H1 (cell line): Measurements from ENCODE around the gene MFNG. TPM values are rescaled to one million over a fixed set of nuclear protein-coding genes. Genes with fewer than 3 reads are reported as not detected.

Source experiments
- CTCF ChIA-PET: fragments of 300-600 bp; sonication (Branson Sonifier 250); formaldehyde crosslinking; loops from one replicate; lab custom pipeline; 2021; ENCODE audit not compliant: partially characterized antibody; lab: Charles Lee
- POLR2A ChIA-PET: fragments of 300-600 bp; sonication (Branson Sonifier 250); formaldehyde crosslinking; loops from one replicate; lab custom pipeline; 2021; ENCODE audit warnings: inconsistent platforms; ENCODE audit not compliant: partially characterized antibody; lab: Charles Lee
- DNase-seq, 2 experiments: peaks; one replicate each; pipeline versions ENCODE4 v3.0.0 to v3.0.0-alpha.2; 2010 to 2022; ENCODE audit warnings: low spot score in 2 of 2, low read depth in 1 of 2, mixed read lengths in 1 of 2
- FAIRE-seq: peaks from 2 replicates; lab custom pipeline; 2011; peaks lifted over from hg19 to GRCh38; lab: Jason Lieb, UNC
- H2AFZ ChIP-seq: 2 replicates; pipeline ENCODE4 v1.8.1; 2012; ENCODE audit warnings: low read length, inconsistent platforms
- H2AK5ac ChIP-seq: 2 replicates; pipeline ENCODE4 v1.6.1; 2013; ENCODE audit warnings: low read depth, low read length
- H2BK120ac ChIP-seq: replicated peaks from 2 replicates; pipeline ENCODE3; 2013; ENCODE audit warnings: low read depth, low read length, inconsistent platforms
- H2BK12ac ChIP-seq: 2 replicates; pipeline ENCODE4 v1.6.1; 2013; ENCODE audit warnings: low read depth, low read length
- H2BK15ac ChIP-seq: 2 replicates; pipeline ENCODE4 v1.6.1; 2013; ENCODE audit warnings: low read length
- H2BK20ac ChIP-seq: 2 replicates; pipeline ENCODE4 v1.6.1; 2013; ENCODE audit warnings: low read length
- H2BK5ac ChIP-seq: 2 replicates; pipeline ENCODE4 v1.6.1; 2013; ENCODE audit warnings: low read depth, low read length
- H3K14ac ChIP-seq: 2 replicates; pipeline ENCODE4 v1.6.1; 2013; ENCODE audit warnings: inconsistent platforms; ENCODE audit not compliant: insufficient read length
- H3K18ac ChIP-seq: 2 replicates; pipeline ENCODE4 v1.6.1; 2013; ENCODE audit warnings: low read length; ENCODE audit errors: extremely low read depth
- H3K23ac ChIP-seq: 2 replicates; pipeline ENCODE4 v1.6.1; 2013; ENCODE audit warnings: inconsistent platforms; ENCODE audit not compliant: insufficient read length
- H3K23me2 ChIP-seq: 2 replicates; pipeline ENCODE4 v1.6.1; 2013; ENCODE audit warnings: low read depth, low read length
- H3K27ac ChIP-seq: 2 replicates; pipeline ENCODE4 v1.6.1; 2011; ENCODE audit warnings: low read depth, low read length, inconsistent platforms
- H3K27me3 ChIP-seq, 4 experiments: replicated peaks in 1 of 4; 1 replicate in 1 of 4; 2 replicates in 3 of 4; pipeline versions ENCODE4 v1.6.1 to v1.8.1; 2011 to 2013; ENCODE audit warnings: low read length in 3 of 4, mild to moderate bottlenecking in 3 of 4, inconsistent platforms in 2 of 4, mixed read lengths in 2 of 4, moderate library complexity in 1 of 4; ENCODE audit not compliant: control insufficient read depth in 3 of 4, insufficient read depth in 3 of 4; ENCODE audit errors: extremely low read depth in 1 of 4
- H3K36me3 ChIP-seq, 4 experiments: 2 replicates each; pipeline versions ENCODE4 v1.6.1 to v1.8.1; 2011 to 2013; ENCODE audit warnings: mild to moderate bottlenecking in 4 of 4, low read length in 3 of 4, moderate library complexity in 2 of 4, control low read depth in 1 of 4, inconsistent platforms in 1 of 4; ENCODE audit not compliant: insufficient read depth in 4 of 4, control insufficient read depth in 2 of 4
- H3K4ac ChIP-seq: replicated peaks from 2 replicates; pipeline ENCODE3; 2013; ENCODE audit warnings: low read length, low read depth, mixed read lengths, inconsistent platforms; ENCODE audit not compliant: insufficient read length
- H3K4me1 ChIP-seq, 4 experiments: replicated peaks in 1 of 4; 1 replicate in 1 of 4; 2 replicates in 3 of 4; pipeline versions ENCODE4 v1.6.1 to v1.8.1; 2011 to 2013; ENCODE audit warnings: low read length in 3 of 4, inconsistent platforms in 2 of 4, mixed read lengths in 1 of 4; ENCODE audit not compliant: insufficient read depth in 4 of 4, control insufficient read depth in 3 of 4
- H3K4me2 ChIP-seq, 2 experiments: 2 replicates each; pipeline versions ENCODE4 v1.6.1 to v1.8.1; 2011 to 2013; ENCODE audit warnings: low read depth in 2 of 2, low read length in 2 of 2, control low read depth in 1 of 2, inconsistent platforms in 1 of 2, mild to moderate bottlenecking in 1 of 2; ENCODE audit not compliant: insufficient read depth in 1 of 2
- H3K4me3 ChIP-seq, 4 experiments: fragments of 200-600, 300-600 bp in 1 of 4; sonication (generic), shearing (Covaris generic), sonication (Bioruptor Twin) in 1 of 4; 2 replicates each; pipeline versions ENCODE4 v1.5.1 to v1.8.1; 2011 to 2016; ENCODE audit warnings: low read length in 4 of 4, low read depth in 3 of 4, control low read depth in 2 of 4, inconsistent platforms in 2 of 4, mild to moderate bottlenecking in 2 of 4, mixed read lengths in 1 of 4, moderate library complexity in 1 of 4; ENCODE audit not compliant: insufficient read depth in 2 of 4; ENCODE audit errors: extremely low read depth in 1 of 4
- H3K56ac ChIP-seq: replicated peaks from 2 replicates; pipeline ENCODE3; 2013; ENCODE audit warnings: low read depth, mild to moderate bottlenecking, mixed read lengths, low read length, inconsistent platforms; ENCODE audit not compliant: insufficient read length
- H3K79me1 ChIP-seq: 2 replicates; pipeline ENCODE4 v1.6.1; 2013; ENCODE audit warnings: low read depth, low read length, control low read depth
- H3K79me2 ChIP-seq, 2 experiments: 2 replicates each; pipeline versions ENCODE4 v1.6.1 to v1.8.1; 2012 to 2013; ENCODE audit warnings: low read length in 2 of 2, mild to moderate bottlenecking in 2 of 2, inconsistent platforms in 1 of 2; ENCODE audit not compliant: insufficient read depth in 2 of 2, control insufficient read depth in 1 of 2
- H3K9ac ChIP-seq, 4 experiments: replicated peaks in 1 of 4; 1 replicate in 1 of 4; 2 replicates in 3 of 4; pipeline versions ENCODE4 v1.6.1 to v1.8.1; 2011 to 2013; ENCODE audit warnings: low read depth in 3 of 4, low read length in 3 of 4, control low read depth in 2 of 4, mild to moderate bottlenecking in 2 of 4, moderate library complexity in 2 of 4, inconsistent platforms in 1 of 4; ENCODE audit errors: extremely low read depth in 1 of 4
- H3K9me3 ChIP-seq, 2 experiments: 2 replicates each; pipeline versions ENCODE4 v1.6.1 to v1.8.1; 2012 to 2013; ENCODE audit warnings: mild to moderate bottlenecking in 2 of 2, moderate library complexity in 2 of 2, control low read depth in 1 of 2, inconsistent platforms in 1 of 2, low read depth in 1 of 2, low read length in 1 of 2, mixed read lengths in 1 of 2; ENCODE audit not compliant: insufficient read depth in 2 of 2
- H4K20me1 ChIP-seq, 2 experiments: replicated peaks in 1 of 2; 2 replicates each; pipeline versions ENCODE3 to v1.8.1; 2011 to 2013; ENCODE audit warnings: inconsistent platforms in 2 of 2, low read length in 2 of 2, mild to moderate bottlenecking in 1 of 2; ENCODE audit not compliant: insufficient read depth in 2 of 2, control insufficient read depth in 1 of 2
- H4K5ac ChIP-seq: 2 replicates; pipeline ENCODE4 v1.6.1; 2013; ENCODE audit warnings: low read length, low read depth, mixed read lengths, inconsistent platforms; ENCODE audit not compliant: insufficient read length
- H4K8ac ChIP-seq: 2 replicates; pipeline ENCODE4 v1.8.0; 2013; ENCODE audit warnings: mild to moderate bottlenecking, moderate library complexity, low read length, inconsistent platforms; ENCODE audit not compliant: insufficient read depth; ENCODE audit errors: extremely low read depth
- H4K91ac ChIP-seq: replicated peaks from 2 replicates; pipeline ENCODE3; 2013; ENCODE audit warnings: low read length, mixed read lengths, inconsistent platforms; ENCODE audit not compliant: insufficient read length
- CBX8 ChIP-seq: fragments of 300-800, 300-1000 bp; sonication (generic); IDR thresholded peaks from 2 replicates; pipeline ENCODE4 v1.7.1; 2016; ENCODE audit warnings: low read depth, low read length, borderline replicate concordance
- CREB1 ChIP-seq: IDR thresholded peaks from 2 replicates; pipeline ENCODE4 v1.6.1; 2012; ENCODE audit warnings: inconsistent platforms
- CTCF ChIP-seq, 3 experiments: IDR thresholded peaks; 1 replicate in 2 of 3; 2 replicates in 1 of 3; pipeline versions ENCODE4 v1.5.1 to v1.6.1; 2011; ENCODE audit warnings: low read length in 3 of 3, mild to moderate bottlenecking in 3 of 3, inconsistent platforms in 2 of 3, low read depth in 1 of 3, moderate library complexity in 1 of 3; ENCODE audit not compliant: insufficient read depth in 1 of 3; ENCODE audit errors: control extremely low read depth in 1 of 3
- KDM1A ChIP-seq: fragments of 200-600, 300-600 bp; sonication (generic); IDR thresholded peaks from 2 replicates; pipeline ENCODE4 v1.7.1; 2016; ENCODE audit warnings: mild to moderate bottlenecking, low read length, borderline replicate concordance
- POLR2A ChIP-seq, 2 experiments: IDR thresholded peaks; 1 replicate in 1 of 2; 2 replicates in 1 of 2; pipeline ENCODE4 v1.6.1; 2011; ENCODE audit warnings: low read depth in 2 of 2, low read length in 2 of 2, mild to moderate bottlenecking in 2 of 2; ENCODE audit errors: control extremely low read depth in 1 of 2
- RAD21 ChIP-seq, 2 experiments: IDR thresholded peaks in 1 of 2; conservative IDR thresholded peaks in 1 of 2; 2 replicates each; pipeline ENCODE4 v1.6.1; 2011; ENCODE audit warnings: low read depth in 2 of 2, low read length in 2 of 2, improper control_type of control experiment in 1 of 2, inconsistent platforms in 1 of 2, mild to moderate bottlenecking in 1 of 2, moderate library complexity in 1 of 2
- TAF1 ChIP-seq: IDR thresholded peaks from 2 replicates; pipeline ENCODE4 v1.6.1; 2011; ENCODE audit warnings: mild to moderate bottlenecking, low read depth, low read length
- TCF12 ChIP-seq: IDR thresholded peaks from 2 replicates; pipeline ENCODE4 v1.6.1; 2011; ENCODE audit warnings: low read depth, mild to moderate bottlenecking, low read length
- YY1 ChIP-seq: IDR thresholded peaks from 2 replicates; pipeline ENCODE4 v1.6.1; 2011; ENCODE audit warnings: low read depth, mild to moderate bottlenecking, low read length
- WGBS, 2 experiments: shearing (Covaris generic) in 1 of 2; methylation state at CpG; one replicate each; pipeline versions ENCODE4 v1.1.6 to v1.1.7; 2013 to 2015; ENCODE audit warnings: low lambda C conversion rate in 2 of 2, mixed read lengths in 2 of 2, inconsistent platforms in 1 of 2, low coverage in 1 of 2, missing lambda C conversion rate in 1 of 2; ENCODE audit not compliant: insufficient replicate concordance in 2 of 2, insufficient coverage in 1 of 2, insufficient read length in 1 of 2; ENCODE audit errors: extremely low coverage in 1 of 2, missing lambda C conversion rate in 1 of 2; 5-methylcytosine and 5-hydroxymethylcytosine counted together
- polyA plus RNA-seq, 7 experiments: library from polyadenylated mRNA; depleted of rRNA in 3 of 7; stranded (reverse) in 5 of 7; unstranded in 2 of 7; fragments of >200 nt in 5 of 7; fragments of 200-250 nt in 2 of 7; gene quantifications; 1 replicate in 5 of 7; 2 replicates in 1 of 7; 4 replicates in 1 of 7; pipeline versions ENCODE4 v1.2.1 to v1.2.3, GENCODE V29; 2011 to 2013; ENCODE audit warnings: missing spikeins in 2 of 7, mixed read lengths in 2 of 7
- total RNA-seq: library from RNA; stranded (reverse); fragmentation: NEBNext Ultra II Directional; extraction: Animal tissue kit (Norgen Biotek cat#: 25700); gene quantifications from 2 replicates; pipeline ENCODE4 v1.2.1, GENCODE V29; 2021
- TF ChIP-seq, protein P1 (sequence below): IDR thresholded peaks from 2 replicates; pipeline ENCODE4 v1.6.1; 2012; ENCODE audit warnings: inconsistent platforms

MFNG gene
- total and polyA plus RNA-seq, 2 of the 8 experiments (the other 6 are each of a cell fraction or from before 2014, with no cell fraction given): 1.7 to 5.5 TPM

DNA sequence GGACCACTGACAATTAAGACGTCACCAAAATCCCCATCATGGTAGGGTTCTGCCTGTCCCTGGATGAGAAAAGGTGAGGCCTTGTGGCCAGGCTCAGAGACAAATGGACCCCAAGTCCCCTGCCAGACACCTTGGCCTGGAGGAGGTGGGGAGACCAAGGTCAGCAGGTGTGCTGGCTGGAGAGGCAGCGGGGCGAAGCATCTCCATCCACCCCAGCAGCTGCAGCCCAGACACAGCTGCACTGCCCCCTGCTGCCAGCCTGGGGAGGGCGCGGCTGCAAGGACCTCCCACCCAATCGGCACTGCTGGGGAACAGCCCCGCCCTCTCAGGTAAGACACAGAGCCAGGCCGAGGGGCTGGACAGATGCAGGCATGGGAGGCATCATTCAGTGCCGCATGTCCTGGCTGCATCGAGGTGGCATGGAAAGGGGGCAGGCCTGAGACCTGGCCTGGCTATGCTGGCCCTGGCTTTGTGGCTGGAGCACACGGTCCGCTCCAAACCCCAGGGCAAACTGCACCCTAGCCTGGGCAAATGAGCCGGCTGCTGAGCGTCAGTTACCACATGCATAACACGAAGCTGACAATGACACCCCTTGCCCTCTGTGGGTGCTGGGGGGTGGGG, 12.2 kb upstream of the MFNG start:
- Histone ChIP-seq H3K9me3 (no peaks in the 10 kb centered on the region), H2BK5ac (no peak overlapping the region), H2BK20ac (no peak overlapping the region), H3K4me1 (peaks cover 0 to 23% (median 11%) of the 10 kb centered on the region in 4 experiments; a peak in 5 of 7 replicates), H2AFZ (no peak overlapping the region), H2BK120ac (no peak overlapping the region), H4K8ac (no peak overlapping the region), H3K79me1 (no peaks in the 10 kb centered on the region), H3K27ac (no peak overlapping the region), H4K20me1 (no peaks in the 10 kb centered on the region), H3K23ac (no peak overlapping the region), H3K9ac (no peak overlapping the region), H2BK15ac (peak overlapping the region; percentile 92; the same call in 1 of the 2 replicates), H3K4ac (no peak overlapping the region), H4K91ac (no peak overlapping the region), H3K27me3 (no peaks in the 10 kb centered on the region), H3K18ac (peak overlapping the region; percentile 71; the same call in 1 of the 2 replicates), H3K79me2 (no peaks in the 10 kb centered on the region), H3K56ac (no peak overlapping the region), H3K23me2 (no peaks in the 10 kb centered on the region), H4K5ac (no peak overlapping the region), H2AK5ac (no peak overlapping the region), H3K36me3 (no peaks in the 10 kb centered on the region; a peak in 1 of 8 replicates), H3K4me2 (peak overlapping the region in 1 of 2 experiments; percentile 17; a peak in 1 of 4 replicates), H3K14ac (no peak overlapping the region), H2BK12ac (peak overlapping the region; percentile 92; the same call in 1 of the 2 replicates), H3K4me3 (no peak overlapping the region)
- WGBS, 2 experiments: 36% methylated on average over 14 of the region's 15 CpGs; no CpG with 5 or more reads in 1 of the 2 experiments
- POLR2A ChIA-PET: interaction anchor here (1.4 to 2.3 kb wide), 2 partner anchors 12 to 63 kb away, joined by 5 to 6 read pairs; partner anchors contain the start of gene MFNG
- CTCF ChIA-PET: interaction anchor here (0.7 to 21.5 kb wide), 21 partner anchors 9 to 238 kb away, joined by 3 to 312 read pairs (median 4); partner anchors contain the start of gene MFNG
- peak; percentile 57 for FAIRE-seq
- DNase-seq: peak; percentile 47 to 90
- TF ChIP-seq KDM1A (no peak), CBX8 (no peak), RAD21 (IDR thresholded peaks at IDR 0.05 in 1 of 2, conservative IDR thresholded peaks at IDR 0.05 in 1 of 2; ENCODE audit: low read depth in 2 of 2, low read length in 2 of 2) (peak; percentile 63 to 71), YY1 (no peak), POLR2A (IDR thresholded peaks at IDR 0.05; ENCODE audit: control extremely low read depth in 1 of 2, low read depth in 2 of 2, low read length in 2 of 2) (no peak), CTCF (IDR thresholded peaks at IDR 0.05; ENCODE audit: control extremely low read depth in 1 of 3, insufficient read depth in 1 of 3, low read depth in 1 of 3, low read length in 3 of 3) (peak; percentile 79 to 94 (median 91)), TAF1 (no peak), TCF12 (peak; percentile 82; the same call in 1 of the 2 replicates), CREB1 (no peak; the same call in 1 of the 2 replicates)
- TF ChIP-seq, protein P1, sequence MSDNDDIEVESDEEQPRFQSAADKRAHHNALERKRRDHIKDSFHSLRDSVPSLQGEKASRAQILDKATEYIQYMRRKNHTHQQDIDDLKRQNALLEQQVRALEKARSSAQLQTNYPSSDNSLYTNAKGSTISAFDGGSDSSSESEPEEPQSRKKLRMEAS: peak; percentile 70; the same call in 1 of the 2 replicates
